Breast epithelium (tissue), 3 donors: ENCODE results near the gene DLGAP3.

ENCODE experiments used
- CTCF ChIP-seq, 3 donors: fragments of 450-650 bp; IDR thresholded peaks; one replicate each; pipeline ENCODE4 v1.5.1; 2016 to 2017; ENCODE audit warnings: antibody characterized with exemption in 3 of 3, mild to moderate bottlenecking in 3 of 3, moderate library complexity in 3 of 3
- POLR2A ChIP-seq: fragments of 450-650 bp; IDR thresholded peaks from one replicate; pipeline ENCODE4 v1.6.1; 2016; ENCODE audit warnings: antibody characterized with exemption, mild to moderate bottlenecking, moderate library complexity

DNA sequence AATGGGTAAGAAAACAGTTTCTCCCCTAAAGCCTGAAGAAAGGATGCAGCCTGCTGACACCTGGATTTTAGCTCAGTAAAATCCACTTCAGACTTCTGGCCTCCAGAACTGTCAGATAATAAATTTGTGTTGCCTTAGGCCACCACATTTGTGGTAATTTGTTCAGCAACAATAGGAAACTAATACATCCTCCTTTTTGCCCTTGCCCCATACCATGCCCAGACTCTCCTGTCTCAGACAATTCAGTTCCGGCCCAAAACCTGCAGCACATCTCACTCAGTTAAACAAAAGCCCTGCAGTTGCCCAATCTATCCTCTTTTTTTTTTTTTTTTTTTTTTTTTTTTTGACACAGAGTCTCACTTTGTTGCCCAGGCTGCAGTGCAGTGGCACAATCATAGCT, 95.7 kb downstream of the DLGAP3 start:
- TF ChIP-seq CTCF (IDR thresholded peaks at IDR 0.05) (no peak), POLR2A (no peak)
